Liver (tissue), 9 donors: ENCODE data around the gene MRPS7. TPM values are rescaled to one million over a fixed set of nuclear protein-coding genes. Genes with fewer than 3 reads are reported as not detected.

Experiments
- DNase-seq: peaks from one replicate; pipeline ENCODE4 v3.0.0-alpha.2; 2017; ENCODE audit warnings: low spot score
- H3K27ac ChIP-seq, 2 donors: one replicate each; pipeline ENCODE4 v1.7.0; 2013; ENCODE audit warnings: inconsistent platforms in 2 of 2, low read length in 2 of 2, control low read depth in 1 of 2, low read depth in 1 of 2, mild to moderate bottlenecking in 1 of 2
- H3K27me3 ChIP-seq, 4 donors: one replicate each; pipeline versions ENCODE4 v1.6.1 to v1.7.0; 2013; ENCODE audit warnings: low read length in 3 of 4, inconsistent platforms in 1 of 4, mild to moderate bottlenecking in 1 of 4, moderate library complexity in 1 of 4; ENCODE audit not compliant: control insufficient read depth in 4 of 4, insufficient read depth in 4 of 4
- H3K36me3 ChIP-seq, 4 donors: one replicate each; pipeline versions ENCODE4 v1.6.1 to v1.7.0; 2013; ENCODE audit warnings: low read length in 3 of 4, mild to moderate bottlenecking in 3 of 4, low read depth in 1 of 4, moderate library complexity in 1 of 4; ENCODE audit not compliant: control insufficient read depth in 4 of 4, insufficient read depth in 3 of 4
- H3K4me1 ChIP-seq, 4 donors: one replicate each; pipeline versions ENCODE4 v1.6.1 to v1.7.0; 2013; ENCODE audit warnings: low read length in 3 of 4, mild to moderate bottlenecking in 3 of 4, moderate library complexity in 1 of 4; ENCODE audit not compliant: control insufficient read depth in 4 of 4, insufficient read depth in 4 of 4
- H3K4me3 ChIP-seq, 3 donors: one replicate each; pipeline versions ENCODE4 v1.6.1 to v1.7.0; 2013; ENCODE audit warnings: low read length in 3 of 3, control low read depth in 1 of 3, low read depth in 1 of 3, mild to moderate bottlenecking in 1 of 3
- H3K9ac ChIP-seq, 2 donors: one replicate each; pipeline ENCODE4 v1.7.0; 2013; ENCODE audit warnings: low read length in 2 of 2, mild to moderate bottlenecking in 2 of 2, moderate library complexity in 2 of 2, control low read depth in 1 of 2, low read depth in 1 of 2
- H3K9me3 ChIP-seq, 4 donors: one replicate each; pipeline versions ENCODE4 v1.6.1 to v1.7.0; 2013; ENCODE audit warnings: low read length in 3 of 4; ENCODE audit not compliant: control insufficient read depth in 4 of 4
- FOXA2 ChIP-seq: IDR thresholded peaks from 2 replicates; pipeline ENCODE4 v1.6.1; 2016; ENCODE audit warnings: antibody characterized with exemption
- HNF4G ChIP-seq: IDR thresholded peaks from 2 replicates; pipeline ENCODE4 v1.6.1; 2016; ENCODE audit warnings: antibody characterized with exemption
- NR2F2 ChIP-seq: IDR thresholded peaks from 2 replicates; pipeline ENCODE4 v1.6.1; 2016; ENCODE audit warnings: antibody characterized with exemption
- RXRA ChIP-seq, 2 donors: IDR thresholded peaks; 2 replicates each; pipeline ENCODE4 v1.6.1; 2017 to 2018; ENCODE audit warnings: antibody characterized with exemption in 2 of 2, mild to moderate bottlenecking in 1 of 2
- SP1 ChIP-seq: IDR thresholded peaks from 2 replicates; pipeline ENCODE4 v1.6.1; 2018; ENCODE audit warnings: antibody characterized with exemption, mild to moderate bottlenecking
- WGBS: extraction: QIAGEN DNeasy Blood & Tissue Kit; methylation state at CpG from one replicate; pipeline ENCODE4 v1.1.7; 2013; 5-methylcytosine and 5-hydroxymethylcytosine counted together
- polyA plus RNA-seq, 2 donors: library from polyadenylated mRNA; stranded (reverse) in 1 of 2; unstranded in 1 of 2; fragments of 200-250 nt in 1 of 2; fragments of >200 nt in 1 of 2; fragmentation: Nextera tagmentation in 1 of 2; extraction: Ambion mirVana in 1 of 2; gene quantifications; one replicate each; pipeline versions ENCODE4 v1.2.1 to v1.2.3, GENCODE V29; 2013 to 2015
- total RNA-seq, 2 donors: library from RNA; depleted of rRNA; stranded (reverse); fragments of >200 nt; gene quantifications; one replicate each; pipeline ENCODE4 v1.2.3, GENCODE V29; 2014
- TF ChIP-seq, protein P1 (sequence below): IDR thresholded peaks from 2 replicates; pipeline ENCODE4 v1.6.1; 2016; ENCODE audit warnings: antibody characterized with exemption
- TF ChIP-seq, protein P2 (sequence below): IDR thresholded peaks from 2 replicates; pipeline ENCODE4 v1.6.1; 2016; ENCODE audit warnings: antibody characterized with exemption
- TF ChIP-seq, protein P3 (sequence below): fragments of 150-350 bp; IDR thresholded peaks from 2 replicates; pipeline ENCODE4 v1.5.1; 2017; ENCODE audit warnings: improper control_type of control experiment, low read depth, low read length; ENCODE audit not compliant: missing input control
- donor health status: healthy.
- donor health status: healthy.
- donor health status: healthy.
- donor health status: healthy.
- donor health status: healthy.

Gene MRPS7
- total and polyA plus RNA-seq, 4 donors: 24.1 to 58.9 (median 39.4) TPM

DNA sequence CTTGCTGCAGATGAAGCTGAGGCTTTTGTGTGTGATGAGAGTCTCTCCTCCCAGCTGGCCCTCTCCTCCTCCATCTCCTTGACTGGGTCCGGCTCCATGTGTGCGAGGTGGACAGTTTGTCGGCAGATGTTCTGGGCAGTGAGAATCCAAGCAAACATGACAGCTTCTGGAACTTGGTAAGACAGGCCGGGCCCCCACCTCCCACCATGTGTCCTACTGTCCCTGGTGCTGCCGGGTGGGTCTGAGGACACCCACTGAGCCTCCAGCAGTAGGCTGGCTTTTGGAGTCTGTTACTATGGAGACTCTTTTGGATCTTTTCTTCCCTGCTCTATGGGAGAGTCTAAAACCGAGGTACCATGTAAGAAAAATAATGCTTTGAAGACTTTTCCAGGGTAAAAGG, 43.5 kb upstream of the MRPS7 start:
- H3K27me3 ChIP-seq: no peaks in the 10 kb centered on the region
- H3K4me3 ChIP-seq: no peak overlapping the region
- H3K4me1 ChIP-seq: no peaks in the 10 kb centered on the region
- H3K27ac ChIP-seq: no peak overlapping the region
- peaks cover 20 to 69% (median 41%) of the 10 kb centered on the region in 4 donors for H3K36me3 ChIP-seq
- TF ChIP-seq RXRA (IDR thresholded peaks at IDR 0.05) (no peak), NR2F2 (no peak)
- TF ChIP-seq, protein P1, sequence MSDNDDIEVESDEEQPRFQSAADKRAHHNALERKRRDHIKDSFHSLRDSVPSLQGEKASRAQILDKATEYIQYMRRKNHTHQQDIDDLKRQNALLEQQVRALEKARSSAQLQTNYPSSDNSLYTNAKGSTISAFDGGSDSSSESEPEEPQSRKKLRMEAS: no peak
- no peaks in the 10 kb centered on the region for H3K9me3 ChIP-seq
- 98% methylated on average over 6 of the region's 6 CpGs for WGBS
- no peak overlapping the region for H3K9ac ChIP-seq
- DNase-seq: no peak

- no peak overlapping the region for H3K4me3 ChIP-seq
- no peak overlapping the region for H3K9ac ChIP-seq
- no peaks in the 10 kb centered on the region for H3K27me3 ChIP-seq
- no peaks in the 10 kb centered on the region for H3K4me1 ChIP-seq
- no peak overlapping the region for H3K27ac ChIP-seq
- no peak for TF ChIP-seq FOXA2
- TF ChIP-seq HNF4G: no peak
- no peak for TF ChIP-seq RXRA (IDR thresholded peaks at IDR 0.05)
- H3K9me3 ChIP-seq: no peaks in the 10 kb centered on the region
- H3K36me3 ChIP-seq: peaks cover 16 to 60% (median 35%) of the 10 kb centered on the region in 4 donors
- DNase-seq: no peak
- 97% methylated on average over 3 of the region's 3 CpGs for whole genome bisulfite sequencing
Measured at GRCh38 chr17:75219815-75220214, 41.9 kb upstream of the MRPS7 start.

DNA sequence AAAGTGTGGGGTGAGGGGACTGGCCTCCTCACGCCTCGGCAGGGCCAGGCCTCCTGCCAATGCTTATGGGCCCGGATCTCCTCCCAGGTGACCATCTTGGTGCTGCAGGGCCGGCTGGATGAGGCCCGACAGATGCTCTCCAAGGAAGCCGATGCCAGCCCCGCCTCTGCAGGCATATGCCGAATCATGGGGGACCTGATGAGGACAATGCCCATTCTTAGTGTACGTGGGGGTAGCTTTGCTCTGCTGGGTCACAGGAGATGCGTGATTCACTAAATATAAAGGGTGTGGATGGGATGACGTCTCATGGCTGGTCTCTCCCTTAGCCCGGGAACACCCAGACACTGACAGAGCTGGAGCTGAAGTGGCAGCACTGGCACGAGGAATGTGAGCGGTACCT, 36.7 kb upstream of the MRPS7 start:
- Histone ChIP-seq H3K36me3 (peaks cover 3 to 52% (median 38%) of the 10 kb centered on the region in 4 donors), H3K9me3 (no peaks in the 10 kb centered on the region), H3K9ac (no peak overlapping the region), H3K4me3 (no peak overlapping the region), H3K27ac (no peak overlapping the region), H3K4me1 (no peaks in the 10 kb centered on the region), H3K27me3 (no peaks in the 10 kb centered on the region)
- WGBS: 88% methylated on average over 14 of the region's 14 CpGs
- no peak for DNase-seq
- no peak for TF ChIP-seq RXRA (IDR thresholded peaks at IDR 0.05)

- no peak for DNase-seq
- Histone ChIP-seq H3K4me1 (no peaks in the 10 kb centered on the region), H3K27ac (no peak overlapping the region), H3K9me3 (no peaks in the 10 kb centered on the region), H3K36me3 (peaks cover 7 to 68% (median 47%) of the 10 kb centered on the region in 4 donors), H3K4me3 (no peak overlapping the region), H3K27me3 (no peaks in the 10 kb centered on the region), H3K9ac (no peak overlapping the region)
- 77% methylated on average over 5 of the region's 5 CpGs for WGBS
- TF ChIP-seq HNF4G (no peak), SP1 (no peak)
Measured at GRCh38 chr17:75227729-75228128, 34.0 kb upstream of the MRPS7 start.

- no peaks in the 10 kb centered on the region for H3K27me3 ChIP-seq
- TF ChIP-seq, protein P2, sequence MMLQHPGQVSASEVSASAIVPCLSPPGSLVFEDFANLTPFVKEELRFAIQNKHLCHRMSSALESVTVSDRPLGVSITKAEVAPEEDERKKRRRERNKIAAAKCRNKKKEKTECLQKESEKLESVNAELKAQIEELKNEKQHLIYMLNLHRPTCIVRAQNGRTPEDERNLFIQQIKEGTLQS: no peak
- TF ChIP-seq, protein P3, sequence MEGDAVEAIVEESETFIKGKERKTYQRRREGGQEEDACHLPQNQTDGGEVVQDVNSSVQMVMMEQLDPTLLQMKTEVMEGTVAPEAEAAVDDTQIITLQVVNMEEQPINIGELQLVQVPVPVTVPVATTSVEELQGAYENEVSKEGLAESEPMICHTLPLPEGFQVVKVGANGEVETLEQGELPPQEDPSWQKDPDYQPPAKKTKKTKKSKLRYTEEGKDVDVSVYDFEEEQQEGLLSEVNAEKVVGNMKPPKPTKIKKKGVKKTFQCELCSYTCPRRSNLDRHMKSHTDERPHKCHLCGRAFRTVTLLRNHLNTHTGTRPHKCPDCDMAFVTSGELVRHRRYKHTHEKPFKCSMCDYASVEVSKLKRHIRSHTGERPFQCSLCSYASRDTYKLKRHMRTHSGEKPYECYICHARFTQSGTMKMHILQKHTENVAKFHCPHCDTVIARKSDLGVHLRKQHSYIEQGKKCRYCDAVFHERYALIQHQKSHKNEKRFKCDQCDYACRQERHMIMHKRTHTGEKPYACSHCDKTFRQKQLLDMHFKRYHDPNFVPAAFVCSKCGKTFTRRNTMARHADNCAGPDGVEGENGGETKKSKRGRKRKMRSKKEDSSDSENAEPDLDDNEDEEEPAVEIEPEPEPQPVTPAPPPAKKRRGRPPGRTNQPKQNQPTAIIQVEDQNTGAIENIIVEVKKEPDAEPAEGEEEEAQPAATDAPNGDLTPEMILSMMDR: peak; percentile 1
- peaks cover 10 to 72% (median 46%) of the 10 kb centered on the region in 4 donors for H3K36me3 ChIP-seq
- no peaks in the 10 kb centered on the region for H3K4me1 ChIP-seq
- DNase-seq: no peak
- no peak overlapping the region for H3K9ac ChIP-seq
- no peak overlapping the region for H3K4me3 ChIP-seq
- H3K9me3 ChIP-seq: no peaks in the 10 kb centered on the region
- WGBS: 59% methylated on average over 2 of the region's 2 CpGs
- no peak overlapping the region for H3K27ac ChIP-seq
Measured at GRCh38 chr17:75228305-75228704, 33.4 kb upstream of the MRPS7 start.
